Fibroblast of peridontal ligament (primary cell): Measurements from ENCODE around the gene ARL2BP.
A peak's percentile ranks its signal among the peaks of the same experiment; 100 is the strongest.

ENCODE experiments used
- DNase-seq: peaks from one replicate; pipeline ENCODE4 v3.0.0-alpha.2; 2010; ENCODE audit errors: extremely low read depth

Gene ARL2BP

DNA sequence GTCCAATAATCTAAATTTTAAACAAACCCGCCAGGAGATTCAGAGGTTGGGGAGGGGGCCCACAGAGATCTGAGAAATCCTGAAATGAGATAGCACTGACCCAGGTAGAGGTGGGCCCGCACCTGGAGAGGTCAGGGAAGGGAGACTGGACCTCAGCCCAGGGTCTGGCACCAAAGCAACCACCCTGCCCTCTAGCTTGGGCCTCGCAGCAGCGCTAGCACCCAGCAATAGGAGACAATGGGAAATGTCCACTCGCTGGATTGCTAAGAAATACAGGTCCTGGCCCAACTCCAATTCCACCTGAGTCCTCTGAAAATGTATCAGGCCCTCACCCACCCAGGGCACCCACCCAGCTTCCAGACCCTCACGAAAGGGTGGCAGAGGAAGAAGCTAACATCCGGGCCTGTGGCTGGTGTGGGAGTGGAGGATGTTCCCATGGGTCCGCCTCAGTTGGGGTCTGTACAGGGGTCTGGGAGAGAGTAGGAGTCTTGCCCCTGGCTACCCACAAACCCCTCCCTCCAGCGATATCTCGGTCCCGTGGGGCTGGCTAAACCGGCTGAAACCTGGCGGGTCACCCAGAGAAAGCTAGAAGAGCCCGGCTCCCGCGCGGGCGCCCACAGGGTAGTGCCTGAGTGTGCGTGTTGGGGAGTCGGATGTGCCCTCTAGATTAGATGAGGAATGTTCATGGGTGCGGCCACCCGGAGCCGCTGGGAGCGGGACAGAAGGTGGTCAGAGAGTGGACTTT lies 38.3 kb downstream of the ARL2BP start:
- no peak for DNase-seq

DNA sequence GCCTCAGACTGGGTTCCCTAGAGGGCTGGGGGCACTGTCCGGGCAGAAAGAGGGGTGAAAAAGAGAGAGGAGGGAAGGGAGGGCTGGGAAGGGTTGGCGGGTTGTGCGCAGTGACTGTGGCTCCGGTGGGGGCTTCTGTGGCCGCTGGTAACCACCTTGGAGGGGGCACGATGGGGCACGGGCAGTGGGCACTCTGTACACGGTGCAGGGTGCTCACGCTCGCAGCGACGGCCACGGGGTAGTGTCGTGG lies 38.8 kb downstream of the ARL2BP start:
- no peak for DNase-seq

DNA sequence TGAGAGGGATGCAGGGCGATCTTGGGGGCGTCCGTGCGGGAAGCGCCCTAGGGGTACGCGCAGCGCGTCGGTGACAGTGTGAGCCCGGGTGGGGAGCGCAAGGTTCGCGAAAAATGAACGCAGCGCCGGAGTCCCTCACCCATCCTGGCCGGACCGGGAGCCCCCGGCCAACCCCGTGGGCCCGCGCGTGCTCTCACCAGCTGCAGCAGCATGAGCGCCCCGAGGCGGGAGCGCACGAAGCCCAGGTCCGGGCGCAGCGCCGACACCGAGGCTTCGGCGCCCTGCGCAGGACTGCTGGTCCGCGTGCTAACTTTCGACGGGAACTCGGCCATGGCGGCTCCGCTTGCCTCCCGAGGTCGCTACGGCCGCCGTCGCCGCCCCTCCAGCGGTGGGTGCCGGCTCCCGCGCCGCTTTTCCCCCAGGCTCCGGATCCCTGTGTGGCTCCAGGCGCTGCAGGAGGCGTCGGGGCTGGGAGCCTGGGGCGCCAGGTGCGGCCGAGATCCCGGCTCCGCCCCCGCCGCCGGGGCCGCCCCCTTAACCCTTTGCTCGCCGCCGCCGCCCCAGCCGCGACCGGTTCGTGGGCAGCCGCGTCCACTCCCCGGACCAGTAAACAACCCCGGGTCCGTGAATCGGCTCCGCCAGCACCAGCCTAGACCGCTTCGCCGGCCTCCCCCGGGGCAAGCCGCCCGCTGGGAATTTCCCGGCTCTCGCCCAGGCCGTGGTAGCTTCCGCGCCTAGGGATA lies 39.3 kb downstream of the ARL2BP start, which contains the start of gene PLLP:
TSS of gene PLLP (minus strand) at position 464 of the 743 bp plus-strand sequence. CDS start at position 332, 132 bp downstream.
- no peak for DNase-seq

DNA sequence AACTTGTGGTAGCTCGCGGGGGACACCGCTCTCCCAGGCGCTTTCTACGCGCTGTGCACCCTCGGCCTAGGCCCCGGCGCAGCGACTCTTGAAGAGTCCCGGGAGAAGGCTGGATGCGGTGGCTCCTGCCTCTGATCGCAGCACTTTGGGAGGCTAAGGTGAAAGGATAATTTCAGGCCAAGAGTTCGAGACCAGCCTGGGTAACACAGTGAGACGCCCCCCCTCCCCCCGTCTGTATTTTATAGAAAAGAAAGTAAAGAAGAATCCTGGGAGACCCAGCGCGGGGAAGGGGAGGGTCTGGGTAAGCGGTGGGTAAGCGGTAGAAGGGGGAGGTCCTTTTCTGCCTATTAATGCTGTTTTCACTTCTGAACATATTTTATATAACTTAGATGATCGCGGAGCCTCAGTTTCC lies 39.9 kb downstream of the ARL2BP start:
- no peak for DNase-seq

DNA sequence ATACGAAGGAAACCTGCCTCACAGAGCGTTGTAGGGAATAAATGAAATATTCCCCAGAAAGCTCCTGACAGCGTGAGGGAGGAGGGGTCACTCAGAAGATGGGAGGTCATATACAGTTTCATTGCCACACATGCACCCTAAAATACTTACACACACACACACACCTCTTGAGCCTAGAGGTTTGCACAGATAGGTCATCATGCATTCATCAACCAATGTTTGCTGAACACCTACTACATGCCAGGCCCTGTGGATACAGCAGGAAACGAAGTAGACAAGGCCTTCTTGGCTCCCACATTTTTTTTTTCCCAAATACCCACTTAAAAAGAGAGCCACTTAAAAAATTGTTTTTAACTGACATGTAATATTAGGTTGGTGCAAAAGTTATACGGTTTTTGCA lies 40.3 kb downstream of the ARL2BP start:
- no peak for DNase-seq

DNA sequence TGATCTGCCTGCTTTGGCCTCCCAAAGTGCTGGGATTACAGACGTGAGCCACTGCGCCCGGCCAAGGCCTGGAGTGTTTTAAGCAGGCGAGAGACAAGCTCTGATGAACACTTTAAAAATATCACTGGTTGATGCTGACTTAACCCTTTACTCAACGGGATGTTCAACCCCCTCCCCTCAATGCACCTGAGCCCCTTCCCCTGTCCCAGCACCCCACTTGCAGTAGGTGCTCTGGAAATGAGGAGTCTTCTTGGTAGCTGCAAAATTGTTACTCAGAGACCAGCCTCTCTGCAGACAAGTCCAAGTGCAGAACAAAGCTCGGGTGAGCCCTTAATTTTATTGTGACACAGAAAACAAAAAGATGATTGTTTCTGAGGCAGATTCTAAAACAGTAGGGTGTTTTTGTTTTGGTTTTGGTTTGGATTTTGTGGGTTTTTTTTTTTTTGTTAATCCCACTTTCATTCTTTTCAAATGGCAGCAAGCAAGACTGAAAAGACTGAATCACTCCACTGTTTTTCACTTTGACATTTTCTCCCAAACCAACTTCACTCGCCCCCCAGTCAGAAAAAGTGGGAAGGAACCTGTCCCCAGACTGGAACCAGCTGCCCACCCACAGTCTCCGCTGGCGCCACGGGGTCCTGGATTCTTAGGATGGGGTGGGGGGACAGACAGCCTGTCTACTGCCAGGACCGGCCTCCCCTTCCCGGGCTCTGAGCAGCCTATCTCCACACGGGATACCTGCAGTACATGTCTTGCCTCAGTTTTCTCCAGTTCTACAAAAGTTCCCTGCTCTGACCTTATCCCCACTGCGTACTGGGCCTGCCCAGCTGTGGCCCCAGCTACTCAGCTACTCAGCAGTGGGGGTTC lies 44.6 kb downstream of the ARL2BP start:
- DNase-seq: peak; percentile 10

DNA sequence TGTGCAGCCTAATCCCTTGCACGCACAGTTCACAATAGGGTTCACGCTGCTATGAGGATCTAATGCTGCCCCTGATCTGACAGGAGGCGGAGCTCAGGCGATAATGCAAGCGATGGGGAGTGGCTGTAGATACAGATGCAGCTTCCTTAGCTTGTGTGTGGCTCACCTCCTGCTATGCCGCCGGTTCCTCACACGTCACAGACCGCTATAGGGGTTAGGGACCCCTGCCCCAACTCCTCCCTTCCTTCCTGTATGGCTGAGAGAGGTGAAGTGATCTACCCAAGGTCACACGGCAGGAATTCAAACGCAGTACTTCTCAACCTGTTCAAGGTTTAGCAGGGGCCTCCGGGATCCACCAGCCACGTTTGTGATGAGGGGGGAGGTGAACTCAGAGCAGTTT lies 52.8 kb downstream of the ARL2BP start:
- DNase-seq: no peak

DNA sequence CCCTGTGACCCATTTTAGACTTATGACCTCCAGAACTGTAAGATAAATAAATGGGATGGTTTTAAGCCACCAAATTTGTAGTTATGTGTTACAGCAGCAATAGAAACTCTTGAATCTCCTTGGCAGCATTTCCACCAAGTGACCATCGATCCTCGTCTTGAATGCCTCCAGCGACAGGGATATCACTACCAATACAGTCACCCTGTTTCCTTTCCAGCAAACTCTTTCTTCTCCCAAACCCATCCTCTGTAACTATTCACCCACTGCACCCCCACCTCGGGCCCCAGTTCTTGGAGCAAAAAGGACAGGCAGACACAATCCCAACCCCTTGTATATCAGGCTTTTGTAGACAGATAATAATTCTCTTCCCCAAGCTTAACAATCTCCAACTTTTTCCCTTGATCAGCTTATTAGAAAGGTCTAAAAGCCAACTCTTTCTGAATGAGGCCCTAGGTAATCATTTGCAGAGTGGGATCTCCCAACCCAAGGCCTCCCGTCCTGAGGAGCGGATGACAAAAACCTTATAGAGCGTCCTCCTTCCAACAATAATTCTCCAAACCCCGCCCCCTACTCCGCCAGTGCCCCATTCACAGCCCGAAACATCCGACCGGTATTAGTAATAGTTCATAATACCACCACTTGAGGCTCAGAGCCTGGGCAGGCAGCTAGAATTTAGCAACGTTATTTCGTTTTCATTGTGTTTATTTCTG lies 54.1 kb downstream of the ARL2BP start:
- DNase-seq: no peak

DNA sequence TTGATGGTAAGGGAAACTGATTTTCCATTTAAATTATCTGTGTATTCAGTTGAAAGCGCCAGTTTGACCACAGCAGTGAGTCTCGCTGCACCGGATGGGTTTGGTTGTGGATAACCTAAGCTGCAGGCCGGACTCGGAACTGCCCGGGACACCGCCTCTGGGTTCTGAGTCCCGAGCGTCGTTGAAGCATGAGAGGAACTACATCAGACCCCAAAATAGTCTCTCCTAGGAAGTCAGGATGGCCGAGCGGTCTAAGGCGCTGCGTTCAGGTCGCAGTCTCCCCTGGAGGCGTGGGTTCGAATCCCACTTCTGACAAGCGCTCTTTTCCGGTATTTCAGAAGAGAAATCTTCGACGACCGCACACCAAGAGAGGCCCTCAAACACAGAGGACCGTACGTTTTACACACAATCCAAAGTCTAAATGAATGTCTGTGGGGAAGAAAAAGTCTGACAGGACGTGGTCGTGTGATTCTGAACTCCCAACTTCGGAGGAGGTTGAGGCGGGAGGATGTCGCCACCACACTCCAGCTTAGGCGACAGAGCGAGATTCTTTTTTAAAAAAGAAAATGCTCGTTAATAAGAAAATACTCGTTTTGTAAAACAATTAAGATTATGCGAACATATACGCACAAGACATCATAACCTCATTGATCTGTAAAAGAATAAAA lies 54.8 kb downstream of the ARL2BP start:
- DNase-seq: peak; percentile 98

DNA sequence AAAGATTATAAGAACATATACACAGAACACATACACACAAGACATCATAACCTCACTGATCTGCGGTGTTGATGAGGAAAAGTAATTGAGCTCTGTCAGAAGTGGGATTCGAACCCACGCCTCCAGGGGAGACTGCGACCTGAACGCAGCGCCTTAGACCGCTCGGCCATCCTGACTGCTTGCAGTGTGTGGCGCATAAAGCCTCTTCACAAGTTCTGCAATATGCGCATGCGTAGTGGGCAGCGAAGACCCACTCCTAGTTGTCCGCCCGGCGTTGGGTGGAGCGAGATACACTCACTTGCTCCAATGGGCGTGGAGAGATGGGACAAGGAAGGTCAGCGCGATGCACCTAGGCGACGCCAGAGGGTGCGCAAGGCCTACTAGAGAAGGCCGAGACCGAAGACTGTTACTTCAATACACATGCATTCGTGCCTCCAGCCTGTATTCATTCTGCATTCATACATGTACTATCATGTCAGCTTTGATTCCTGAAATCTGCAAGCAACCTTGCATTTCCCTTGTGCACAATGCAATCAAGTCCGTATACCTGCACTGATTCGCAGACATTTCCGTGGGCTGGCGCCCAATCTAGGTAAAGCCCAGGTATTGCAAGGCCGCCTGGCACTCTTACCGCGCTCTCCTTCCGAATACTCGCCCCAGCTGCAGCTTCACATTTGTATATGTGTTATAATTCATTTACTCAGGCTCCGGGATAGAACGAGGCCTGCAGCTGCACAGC lies 55.5 kb downstream of the ARL2BP start:
- peak; percentile 99 for DNase-seq

DNA sequence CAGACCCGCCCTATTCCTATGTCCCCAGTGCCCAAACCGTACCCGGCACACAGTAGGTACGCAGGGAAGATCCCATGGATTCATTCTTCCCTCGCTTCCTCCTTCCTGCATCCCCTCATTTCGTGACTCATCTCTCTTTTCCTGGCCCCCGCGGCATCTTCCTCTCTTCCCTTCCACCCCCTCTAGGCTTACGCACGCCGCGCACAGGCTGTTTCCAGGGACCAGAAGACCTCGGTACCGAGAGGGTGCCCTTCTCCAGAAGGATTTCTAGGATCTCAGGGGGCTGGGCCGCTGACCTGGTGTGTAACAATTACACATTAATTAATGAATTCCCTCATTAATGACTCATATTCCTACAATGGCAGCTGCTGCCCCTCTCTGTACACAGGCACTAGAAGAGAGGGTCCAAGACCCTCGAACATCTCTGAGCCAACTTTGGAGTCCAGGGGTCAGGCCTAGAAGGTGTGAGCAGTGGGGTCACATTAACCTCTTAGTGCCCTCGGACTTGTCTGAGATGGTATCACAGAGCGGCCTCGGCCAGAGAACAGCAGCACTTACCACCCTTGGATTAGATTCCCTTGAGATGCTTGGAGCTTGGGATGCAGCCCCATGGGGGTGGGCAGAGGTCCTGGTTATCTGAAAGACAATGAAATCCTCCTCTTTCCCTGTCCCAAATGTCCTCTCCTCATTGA lies 56.2 kb downstream of the ARL2BP start:
- no peak for DNase-seq
